HG02759 (cell line): Measurements from ENCODE around the gene ARFGEF2.
A peak's percentile ranks its signal among the peaks of the same experiment; 100 is the strongest.
"Not testable (repeated sequence)": the region's sequence is repeated elsewhere in the genome, so short reads cannot be mapped to it uniquely, and the experiment has no call there.

ENCODE experiments used
- ATAC-seq: cut with Tn5 transposase; IDR thresholded peaks from one replicate; pipeline ENCODE4 v1.9.1; 2021; ENCODE audit warnings: mild to moderate bottlenecking, moderate library complexity; ENCODE audit not compliant: unreplicated experiment

ARFGEF2 gene

GRCh38 chr20:49046087-49046900, 124.8 kb downstream of the ARFGEF2 start, which contains the start of gene CSE1L:
Gene CSE1L, plus strand, starts transcription at chr20:49046312. Its CDS starts 12,152 bp downstream, at chr20:49058464.
- ATAC-seq: peak; percentile 86

GRCh38 chr20:49052334-49052733, 130.8 kb downstream of the ARFGEF2 start:
- no peak for ATAC-seq

- peak; percentile 70 for ATAC-seq
These were observed 132.6 kb downstream of the ARFGEF2 start for GRCh38 chr20:49054056-49054643.

GRCh38 chr20:49063279-49063678, 141.8 kb downstream of the ARFGEF2 start:
- no peak for ATAC-seq

GRCh38 chr20:49074521-49074920, 153.0 kb downstream of the ARFGEF2 start:
- no peak for ATAC-seq

GRCh38 chr20:49078310-49078709, 156.8 kb downstream of the ARFGEF2 start:
- ATAC-seq: no peak

- not testable (repeated sequence) for ATAC-seq
These were observed 160.8 kb downstream of the ARFGEF2 start for GRCh38 chr20:49082295-49082694.
